C1 segment of cervical spinal cord (tissue), 14 donors: ENCODE data around the gene CNOT10.
"Not testable (repeated sequence)": the region's sequence is repeated elsewhere in the genome, so short reads cannot be mapped to it uniquely, and the experiment has no call there.

Experiments
- DNase-seq, 14 donors: peaks; one replicate each; lab custom pipeline; 2025; lab: John Stamatoyannopoulos, UW

CNOT10 gene, protein sequence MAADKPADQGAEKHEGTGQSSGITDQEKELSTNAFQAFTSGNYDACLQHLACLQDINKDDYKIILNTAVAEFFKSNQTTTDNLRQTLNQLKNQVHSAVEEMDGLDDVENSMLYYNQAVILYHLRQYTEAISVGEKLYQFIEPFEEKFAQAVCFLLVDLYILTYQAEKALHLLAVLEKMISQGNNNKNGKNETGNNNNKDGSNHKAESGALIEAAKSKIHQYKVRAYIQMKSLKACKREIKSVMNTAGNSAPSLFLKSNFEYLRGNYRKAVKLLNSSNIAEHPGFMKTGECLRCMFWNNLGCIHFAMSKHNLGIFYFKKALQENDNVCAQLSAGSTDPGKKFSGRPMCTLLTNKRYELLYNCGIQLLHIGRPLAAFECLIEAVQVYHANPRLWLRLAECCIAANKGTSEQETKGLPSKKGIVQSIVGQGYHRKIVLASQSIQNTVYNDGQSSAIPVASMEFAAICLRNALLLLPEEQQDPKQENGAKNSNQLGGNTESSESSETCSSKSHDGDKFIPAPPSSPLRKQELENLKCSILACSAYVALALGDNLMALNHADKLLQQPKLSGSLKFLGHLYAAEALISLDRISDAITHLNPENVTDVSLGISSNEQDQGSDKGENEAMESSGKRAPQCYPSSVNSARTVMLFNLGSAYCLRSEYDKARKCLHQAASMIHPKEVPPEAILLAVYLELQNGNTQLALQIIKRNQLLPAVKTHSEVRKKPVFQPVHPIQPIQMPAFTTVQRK

DNA sequence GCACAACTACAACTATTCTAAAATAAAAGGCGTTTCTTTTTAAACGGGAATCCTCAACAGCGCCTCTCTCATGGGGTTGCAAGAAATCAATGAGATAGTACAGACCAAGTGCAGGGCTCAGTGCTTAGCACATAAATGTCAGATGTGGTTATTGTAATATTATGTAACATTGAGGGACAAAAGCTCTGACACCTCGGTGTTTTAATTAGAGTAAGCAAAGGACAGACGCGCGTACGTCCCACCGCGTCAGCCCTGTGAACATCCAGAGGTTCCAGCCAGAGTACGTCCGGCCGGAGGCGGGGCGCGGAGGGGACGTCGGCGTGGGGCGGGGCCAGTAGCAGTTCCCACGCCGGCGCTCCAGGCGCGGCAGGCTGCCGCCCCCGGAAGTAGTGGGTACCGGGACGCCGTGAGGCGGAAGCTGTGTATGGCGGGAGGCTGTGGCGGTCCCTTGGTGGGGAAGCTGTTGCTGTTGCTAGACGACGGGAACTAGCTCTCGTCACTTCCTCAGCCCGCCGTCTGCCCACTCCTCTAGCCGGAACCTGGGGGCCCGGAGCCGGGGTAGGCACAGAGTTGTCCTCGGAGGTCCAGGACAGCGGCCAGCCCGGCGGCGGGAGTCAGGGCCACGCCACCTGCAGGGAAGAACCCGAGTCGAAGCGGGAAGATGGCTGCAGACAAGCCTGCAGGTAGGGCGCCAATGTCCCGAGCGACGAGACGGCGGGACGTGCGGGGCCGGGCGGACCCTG is at the start of gene CNOT10:
CNOT10 (plus strand) TSS at position 389 of the 743 bp plus-strand sequence; CDS start at position 662, 273 bp downstream.
- DNase-seq: peak; percentile 64 to 97 (median 90)

DNA sequence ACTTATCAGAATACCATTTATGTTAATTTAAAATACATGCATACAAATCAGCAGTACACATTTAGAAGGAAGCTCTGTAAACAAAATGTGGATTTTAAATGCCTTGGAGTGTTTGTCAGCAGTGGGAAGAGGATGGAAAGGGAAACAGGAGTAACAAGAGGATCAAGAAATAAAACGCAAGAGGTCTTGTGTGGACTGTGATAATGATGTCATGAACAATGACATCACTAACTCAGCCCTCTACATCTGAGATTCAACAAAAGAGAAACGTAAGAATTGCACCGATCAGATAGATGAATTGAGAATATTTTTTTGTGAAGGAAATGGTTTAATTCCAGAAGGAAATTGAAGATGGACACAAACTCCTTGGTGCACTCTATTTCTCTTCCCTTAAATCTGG is 44.0 kb upstream of the CNOT10 start:
- no peak for DNase-seq

DNA sequence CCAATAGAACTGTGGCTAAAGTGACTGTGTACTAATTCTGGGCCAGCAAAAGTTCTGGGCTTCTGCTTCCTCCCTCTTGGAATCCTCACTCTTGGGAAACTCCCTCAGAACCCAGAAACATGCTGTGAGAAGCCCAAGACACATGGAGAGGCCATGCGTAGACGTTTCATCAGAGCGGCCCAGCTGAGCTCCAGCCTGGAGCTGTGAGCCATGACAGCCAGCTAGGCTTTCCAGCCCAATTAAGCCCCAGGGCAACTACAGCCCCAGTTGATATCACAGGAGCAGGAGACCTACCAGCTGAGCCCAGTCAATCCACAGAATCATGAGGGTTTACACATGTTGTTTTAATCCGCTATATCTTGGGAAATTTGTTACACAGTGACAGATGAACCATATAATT is 43.6 kb upstream of the CNOT10 start:
- DNase-seq: no peak

DNA sequence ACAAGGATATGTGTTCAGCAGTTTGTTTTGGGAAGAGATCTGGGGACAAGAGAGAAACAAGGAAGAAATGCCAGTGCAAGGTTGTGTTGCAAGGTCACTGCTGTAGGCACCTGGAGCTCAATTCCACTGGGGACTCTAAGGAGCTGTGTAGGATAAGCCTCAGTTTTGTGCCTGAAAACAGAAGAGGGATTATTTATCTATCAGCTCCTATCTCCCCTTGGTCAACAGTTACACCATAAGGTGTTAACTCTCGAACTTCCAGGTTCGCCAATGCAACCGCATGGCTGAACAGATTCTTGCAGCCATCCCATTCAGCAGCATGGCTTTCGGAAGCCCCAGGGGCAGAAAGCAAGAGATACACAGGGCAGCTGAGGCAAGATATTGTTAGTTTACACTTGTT is 41.6 kb upstream of the CNOT10 start:
- no peak for DNase-seq

DNA sequence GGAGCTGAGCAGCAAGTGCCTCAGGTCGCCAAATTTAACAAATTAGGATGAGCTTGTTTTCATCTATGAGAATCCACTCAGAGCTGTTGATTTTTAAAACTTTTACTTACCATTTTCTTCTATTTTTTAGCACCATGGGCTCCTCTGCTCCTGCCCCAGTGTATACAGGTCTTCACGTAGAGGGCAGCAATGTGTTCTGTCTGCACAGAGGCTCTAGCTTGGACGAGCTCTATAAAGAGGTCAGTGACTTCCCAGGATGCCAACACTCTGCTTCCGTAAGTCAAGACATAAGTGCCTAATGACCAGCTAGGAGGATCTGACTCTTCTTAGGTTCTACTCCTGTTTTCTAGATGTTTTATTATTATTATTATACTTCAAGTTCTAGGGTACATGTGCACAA is 41.2 kb upstream of the CNOT10 start:
- no peak for DNase-seq

DNA sequence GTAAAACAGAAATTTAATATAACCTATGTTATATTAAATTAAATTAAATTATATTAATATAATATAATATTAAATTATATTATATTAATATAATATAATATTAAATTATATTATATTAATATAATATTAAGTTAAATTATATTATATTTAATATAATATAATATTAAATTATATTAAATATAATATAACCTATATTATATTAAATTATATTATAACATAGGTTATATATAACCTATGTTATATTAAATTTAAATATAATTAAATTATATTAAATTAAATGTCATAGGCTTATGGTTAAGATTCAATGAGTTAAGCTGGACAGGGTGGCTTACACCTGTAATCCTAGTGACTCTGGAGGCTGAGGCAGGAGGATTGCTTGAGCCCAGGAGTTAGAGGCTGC is 40.6 kb upstream of the CNOT10 start:
- DNase-seq: no peak

DNA sequence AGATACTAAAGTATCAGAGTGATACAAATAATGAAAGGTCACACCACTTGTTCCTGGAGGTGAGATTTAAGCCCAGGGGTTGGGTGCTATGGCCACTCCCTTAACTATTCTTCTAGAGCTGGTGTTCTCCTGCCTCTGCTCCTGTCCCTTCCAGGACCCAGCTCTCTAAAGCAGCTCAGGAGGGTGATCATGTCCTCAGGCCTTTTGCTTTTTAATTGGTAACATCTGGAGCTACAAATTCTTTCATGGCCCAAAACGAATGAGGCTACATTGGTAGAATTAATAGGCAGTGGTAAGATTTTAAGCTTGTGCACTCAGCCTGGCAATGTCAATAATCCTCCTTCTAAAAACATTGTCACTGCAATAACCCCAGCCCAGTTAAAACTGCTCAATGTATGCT is 38.2 kb upstream of the CNOT10 start:
- DNase-seq: no peak

DNA sequence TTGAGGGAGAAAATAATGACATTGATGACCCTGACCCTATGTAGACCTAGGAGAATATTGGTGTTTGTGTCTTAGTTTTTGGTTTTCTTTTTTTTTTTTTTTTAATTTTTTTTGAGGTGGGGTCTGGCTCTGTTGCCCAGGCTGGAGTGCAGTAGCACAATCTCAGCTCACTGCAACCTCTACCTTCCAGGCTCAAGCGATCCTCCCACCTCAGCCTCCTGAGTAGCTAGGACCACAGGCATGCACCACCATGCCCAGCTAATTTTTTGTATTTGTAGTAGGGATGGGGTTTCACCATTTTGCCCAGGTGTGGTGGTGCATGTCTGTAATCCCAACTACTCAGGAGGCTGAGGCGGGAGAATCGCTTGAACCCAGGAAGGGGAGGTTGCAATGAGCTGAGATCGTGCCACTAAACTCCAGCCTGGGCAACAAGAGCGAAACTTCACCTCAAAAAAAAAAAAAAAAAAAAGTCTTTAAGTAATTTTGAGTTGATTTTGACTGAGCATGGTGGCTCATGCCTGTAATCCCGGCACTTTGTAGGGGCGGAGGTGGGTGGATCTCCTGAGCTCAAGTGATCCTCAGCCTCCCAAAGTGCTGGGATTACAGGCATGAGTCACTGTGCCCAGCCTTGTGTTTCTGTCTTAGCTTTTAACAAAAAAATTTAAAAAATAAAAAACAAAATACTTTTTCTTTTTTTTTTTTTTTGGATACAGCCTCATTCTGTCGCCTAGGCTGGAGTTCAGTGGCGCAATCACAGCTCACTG is 32.5 kb upstream of the CNOT10 start:
- not testable (repeated sequence) for DNase-seq

DNA sequence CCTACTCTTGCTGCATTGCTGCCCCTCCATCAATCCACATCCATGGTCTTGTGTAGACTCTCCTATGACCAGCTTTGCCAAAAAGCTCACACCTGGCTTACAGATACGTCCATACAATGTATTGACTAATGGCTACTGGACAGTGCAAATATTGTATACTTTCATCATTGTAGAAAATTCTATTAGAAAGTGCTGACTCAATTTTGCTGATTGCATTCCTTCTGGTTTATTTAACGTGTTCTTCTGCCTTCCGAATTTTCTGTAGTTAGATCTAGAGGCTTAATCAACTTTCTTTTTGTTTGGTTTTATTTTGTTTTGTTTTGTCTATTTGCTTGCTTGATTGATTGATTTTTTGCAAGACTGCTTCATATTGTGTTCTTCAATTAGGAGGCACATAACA is 29.8 kb upstream of the CNOT10 start:
- DNase-seq: no peak

DNA sequence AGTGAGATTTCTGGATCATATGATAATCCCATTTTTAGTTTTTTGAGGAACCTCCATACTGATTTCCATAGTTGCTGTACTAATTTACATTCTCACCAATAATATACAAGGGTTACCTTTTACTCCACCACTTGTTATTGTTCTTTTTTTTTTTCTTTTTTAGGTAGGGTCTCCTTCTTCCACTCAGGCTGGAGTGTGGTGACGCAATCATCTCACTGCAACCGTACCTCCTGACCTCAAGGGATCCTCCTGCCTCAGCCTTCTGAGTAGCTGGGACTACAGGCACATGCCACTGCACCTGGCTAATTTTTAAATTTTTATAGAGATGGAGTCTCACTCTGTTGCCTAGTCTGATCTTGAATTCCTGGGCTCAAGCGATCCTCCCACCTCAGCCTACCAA is 24.4 kb upstream of the CNOT10 start:
- DNase-seq: no peak

DNA sequence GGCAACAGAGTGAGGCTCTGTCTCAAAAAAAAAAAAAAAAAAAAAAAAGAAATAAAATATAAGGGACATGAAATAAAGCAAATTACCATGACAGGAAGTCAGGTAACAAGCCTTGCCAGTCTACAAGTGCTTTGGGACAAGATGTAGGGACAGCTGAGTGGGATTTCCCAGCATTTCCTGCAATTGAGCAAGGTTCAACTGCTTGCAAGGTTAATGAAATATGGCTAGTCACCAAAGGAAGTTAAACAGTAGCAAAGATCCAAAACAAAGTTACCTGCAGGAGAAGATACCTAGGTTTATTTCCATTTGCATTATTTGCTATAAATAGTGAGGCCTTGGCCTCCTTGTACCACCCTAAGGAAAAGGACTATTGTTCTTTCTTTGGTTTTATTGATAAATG is 22.3 kb upstream of the CNOT10 start:
- DNase-seq: no peak

DNA sequence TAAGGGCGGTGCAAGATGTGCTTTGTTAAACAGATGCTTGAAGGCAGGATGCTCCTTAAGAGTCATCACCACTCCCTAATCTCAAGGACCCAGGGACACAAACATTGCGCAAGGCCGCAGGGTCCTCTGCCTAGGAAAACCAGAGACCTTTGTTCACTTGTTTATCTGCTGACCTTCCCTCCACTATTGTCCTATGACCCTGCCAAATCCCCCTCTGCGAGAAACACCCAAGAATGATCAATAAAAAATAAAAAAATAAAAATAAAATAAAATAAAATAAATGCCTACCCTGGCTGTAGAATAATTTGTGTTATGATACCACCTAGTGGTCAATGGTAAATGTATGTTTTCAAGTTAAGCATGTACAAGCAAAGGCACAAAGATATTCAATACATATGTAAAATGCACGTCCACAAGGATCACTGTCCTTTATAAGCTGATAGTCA is 20.3 kb upstream of the CNOT10 start:
- DNase-seq: not testable (repeated sequence)

DNA sequence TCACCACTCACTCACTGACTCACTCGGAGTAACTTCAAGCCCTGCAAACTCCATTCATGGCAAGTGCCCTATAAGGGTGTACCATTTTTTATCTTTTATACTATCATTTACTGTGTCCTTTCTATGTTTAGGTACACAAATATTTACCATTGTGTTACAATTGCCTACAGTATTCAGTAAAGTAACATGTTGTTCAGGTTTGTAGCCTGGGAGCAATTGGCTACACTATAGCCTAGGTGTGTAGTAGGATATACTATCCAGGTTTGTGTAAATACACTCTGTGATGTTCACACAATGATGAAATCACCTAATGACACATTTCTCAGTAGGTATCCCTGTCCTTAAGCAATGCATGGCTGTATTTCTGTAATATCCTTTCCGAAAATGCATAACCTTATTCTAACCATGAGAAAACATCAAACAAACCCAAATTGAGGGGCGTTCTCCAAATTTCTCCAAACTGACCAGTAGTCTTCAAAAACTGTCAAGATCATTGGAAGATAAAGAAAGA is 17.9 kb upstream of the CNOT10 start:
- no peak for DNase-seq

DNA sequence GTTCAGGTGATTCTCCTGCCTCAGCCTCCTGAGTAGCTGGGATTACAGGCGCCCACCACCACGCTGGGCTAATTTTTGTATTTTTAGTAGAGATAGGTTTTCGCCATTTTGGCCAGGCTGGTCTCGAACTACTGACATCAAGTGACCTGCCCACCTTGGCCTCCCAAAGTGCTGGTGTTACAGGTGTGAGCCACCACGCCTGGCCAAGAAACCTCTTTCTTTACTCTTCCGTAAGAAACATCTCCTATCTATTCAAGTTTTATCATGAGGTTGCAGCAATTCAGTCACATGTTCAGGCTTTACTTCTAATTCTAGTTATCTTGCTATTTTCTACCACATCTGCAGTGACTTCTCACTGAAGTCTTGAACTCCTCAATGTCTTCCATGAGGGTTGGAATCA is 15.8 kb upstream of the CNOT10 start:
- DNase-seq: not testable (repeated sequence)

DNA sequence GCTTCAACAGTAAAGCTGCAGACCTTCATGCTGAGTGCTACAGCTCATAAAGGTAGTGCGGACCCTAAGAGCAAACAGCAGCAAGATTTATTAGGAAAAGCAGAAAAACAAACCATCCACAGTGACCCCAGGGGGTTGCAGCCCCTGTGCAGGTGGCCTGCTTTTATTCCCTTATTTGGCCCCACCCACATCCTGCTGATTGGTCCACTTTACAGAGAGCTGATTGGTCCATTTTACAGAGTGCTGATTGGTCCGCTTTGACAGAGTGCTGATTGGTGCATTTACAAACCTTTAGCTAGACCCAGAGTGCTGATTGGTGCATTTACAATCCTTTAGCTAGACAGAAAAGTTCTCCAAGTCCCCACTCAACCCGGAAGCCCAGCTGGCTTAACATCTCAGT is 11.3 kb upstream of the CNOT10 start:
- DNase-seq: not testable (repeated sequence)

DNA sequence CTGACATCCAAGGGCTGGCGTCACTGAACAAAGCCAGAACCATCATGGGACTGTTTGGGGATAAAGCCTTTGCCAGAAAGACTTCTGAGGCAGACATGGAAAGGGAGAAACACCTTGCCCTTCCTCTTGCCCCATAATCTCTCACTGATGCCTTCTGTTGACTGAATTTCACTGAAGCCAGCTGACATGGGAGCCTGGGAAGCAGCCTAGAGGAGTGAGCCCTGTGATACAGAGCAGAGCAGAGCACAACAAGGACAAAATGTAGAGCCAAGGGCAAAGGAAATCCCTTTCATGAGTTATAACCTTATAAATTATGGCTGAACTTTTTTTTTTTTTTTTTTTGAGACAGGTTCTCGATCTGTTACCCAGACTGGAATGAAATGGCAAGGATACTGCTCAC is 9.8 kb upstream of the CNOT10 start:
- DNase-seq: no peak

DNA sequence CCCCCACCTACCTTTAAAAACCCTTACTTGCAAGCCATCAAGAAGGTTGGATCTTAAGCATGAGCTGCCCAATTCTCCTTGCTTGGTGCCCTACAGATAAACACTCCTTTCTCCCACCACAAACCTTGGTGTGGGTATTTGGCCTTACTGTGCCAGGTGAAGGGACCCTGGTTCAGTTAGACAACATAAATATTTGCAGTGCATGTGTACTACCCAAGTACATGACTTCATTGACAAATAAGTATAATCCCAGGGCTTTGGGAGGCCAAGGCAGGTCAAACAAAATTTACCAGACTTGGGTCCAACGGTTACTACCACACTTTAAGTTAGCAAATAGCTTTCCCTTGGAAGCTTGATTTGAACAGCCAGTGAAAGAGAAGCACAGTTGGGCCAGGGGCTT is 9.3 kb upstream of the CNOT10 start:
- DNase-seq: no peak

DNA sequence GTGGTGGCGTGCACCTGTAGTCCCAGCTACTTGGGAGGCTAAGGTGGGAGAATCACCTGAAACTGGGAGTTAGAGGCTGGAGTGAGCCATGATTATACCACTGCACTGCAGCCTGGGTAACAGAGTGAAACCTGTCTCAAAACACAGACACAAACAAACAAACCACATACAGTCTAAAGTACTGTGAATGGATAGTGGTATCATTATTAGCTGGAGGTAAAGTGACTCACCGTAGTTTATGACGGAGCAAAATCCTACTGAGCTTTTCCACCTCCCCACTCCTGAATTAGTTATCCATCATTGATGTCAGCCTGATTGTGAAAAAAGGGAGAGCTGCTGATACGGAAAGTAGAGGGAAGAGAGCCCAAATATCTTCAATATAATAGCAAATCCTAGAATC is 3.2 kb upstream of the CNOT10 start:
- DNase-seq: no peak

DNA sequence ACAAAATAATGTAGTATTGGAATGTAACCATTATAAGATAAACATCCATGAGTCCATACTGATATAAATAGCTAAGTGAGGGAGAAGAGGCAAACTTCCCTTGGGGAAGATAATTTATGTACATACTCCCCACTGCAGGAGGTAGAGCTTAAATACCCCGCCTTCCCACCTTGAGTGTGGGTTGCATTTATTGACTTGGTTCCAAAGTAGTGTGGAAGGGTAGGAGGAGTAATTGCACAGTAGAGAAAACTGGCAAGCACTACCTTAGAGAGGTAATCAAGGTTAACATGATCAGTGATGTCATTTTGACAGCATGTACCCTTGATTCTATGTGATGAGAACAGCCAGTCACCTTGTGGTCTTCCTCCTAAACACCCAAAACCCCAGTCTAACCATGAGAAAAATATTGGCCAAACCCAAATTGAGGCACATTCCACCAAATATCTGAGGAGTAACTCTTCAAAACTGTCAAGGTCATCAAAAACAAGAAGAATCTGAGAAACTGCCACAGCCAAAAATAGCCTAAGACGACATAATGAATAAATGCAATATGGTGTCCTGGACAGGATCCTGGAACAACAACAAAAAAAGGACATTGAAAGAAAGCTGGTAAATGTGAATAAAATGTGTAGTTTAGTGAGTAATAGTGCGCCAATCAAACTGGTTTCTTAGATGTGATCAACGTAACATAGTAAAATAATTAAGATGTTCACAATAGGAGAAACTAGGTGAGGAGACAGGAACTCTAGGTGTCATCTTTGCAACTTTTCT is 774 bp upstream of the CNOT10 start:
- DNase-seq: peak in 1 of 14 donors; percentile 27

DNA sequence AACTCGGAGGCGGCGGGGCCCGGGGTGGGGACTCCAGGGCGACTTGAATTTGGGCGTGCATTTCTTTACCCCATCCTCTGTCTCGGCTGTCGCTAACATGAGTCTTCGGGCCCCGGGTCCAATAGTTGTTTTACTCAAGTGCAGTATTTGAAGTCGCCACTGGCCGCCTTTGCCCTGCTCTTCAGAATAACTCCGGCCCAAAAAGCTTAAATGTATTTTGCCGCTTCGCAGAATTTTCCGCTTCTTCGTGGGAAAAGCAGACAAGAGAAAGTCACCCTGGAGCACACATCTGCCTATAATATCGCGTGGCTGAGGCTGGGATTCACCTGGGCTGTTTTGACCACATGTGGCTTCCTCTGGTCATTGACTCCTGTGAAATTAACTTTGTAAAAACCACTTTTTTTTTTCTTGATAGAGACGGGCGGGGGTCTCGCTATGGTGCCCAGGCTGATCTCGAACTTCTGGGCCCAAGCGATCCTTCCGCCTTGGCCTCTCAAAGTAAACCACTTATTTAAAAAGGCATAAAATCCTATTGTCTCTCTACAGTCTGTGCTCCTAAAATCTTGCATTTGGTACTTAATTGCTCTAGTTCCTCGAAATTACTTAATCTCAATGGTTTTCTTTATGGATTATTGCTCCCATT is 676 bp downstream of the CNOT10 start:
- peak in 3 of 14 donors; percentile 7 to 29 (median 16) for DNase-seq
